ENCODE results near the gene RCAN2.

The RCAN2 gene

GRCh38 chr6:46368169-46368536, 123.1 kb downstream of the RCAN2 start:
- no peak for DNase-seq (ENCODE audit: low spot score)
- Histone ChIP-seq H3K27ac (no peak overlapping the region), H3K4me3 (no peak overlapping the region)
- no peak for TF ChIP-seq CTCF (IDR thresholded peaks at IDR 0.05)

GRCh38 chr6:46367354-46368168, 123.7 kb downstream of the RCAN2 start:
- Histone ChIP-seq H3K4me3 (no peak overlapping the region), H3K27ac (no peak overlapping the region)
- TF ChIP-seq CTCF (IDR thresholded peaks at IDR 0.05) = no peak
- no peak for DNase-seq (ENCODE audit: low spot score)

- no peak for TF ChIP-seq CTCF (IDR thresholded peaks at IDR 0.05)
- Histone ChIP-seq H3K4me3 (no peak overlapping the region), H3K27ac (no peak overlapping the region)
- DNase-seq (ENCODE audit: low spot score) = no peak
Measured at GRCh38 chr6:46366190-46366900, 124.9 kb downstream of the RCAN2 start.

- peak overlapping the region; percentile 5 for H3K4me3 ChIP-seq
- H3K27ac ChIP-seq = no peak overlapping the region
- TF ChIP-seq CTCF (IDR thresholded peaks at IDR 0.05) = no peak
- no peak for DNase-seq (ENCODE audit: low spot score)
Measured at GRCh38 chr6:46357591-46357990, 133.7 kb downstream of the RCAN2 start.

GRCh38 chr6:46356543-46356942, 134.7 kb downstream of the RCAN2 start:
- DNase-seq (ENCODE audit: low spot score) = no peak
- Histone ChIP-seq H3K4me3 (no peak overlapping the region), H3K27ac (no peak overlapping the region)
- no peak for TF ChIP-seq CTCF (IDR thresholded peaks at IDR 0.05)

GRCh38 chr6:46353528-46353927, 137.7 kb downstream of the RCAN2 start:
- no peak for TF ChIP-seq CTCF (IDR thresholded peaks at IDR 0.05)
- DNase-seq (ENCODE audit: low spot score) = no peak
- Histone ChIP-seq H3K27ac (no peak overlapping the region), H3K4me3 (no peak overlapping the region)

Measured in coronary artery (tissue), 2 donors.